ENCODE measurements around the gene LAMB2.

DNA sequence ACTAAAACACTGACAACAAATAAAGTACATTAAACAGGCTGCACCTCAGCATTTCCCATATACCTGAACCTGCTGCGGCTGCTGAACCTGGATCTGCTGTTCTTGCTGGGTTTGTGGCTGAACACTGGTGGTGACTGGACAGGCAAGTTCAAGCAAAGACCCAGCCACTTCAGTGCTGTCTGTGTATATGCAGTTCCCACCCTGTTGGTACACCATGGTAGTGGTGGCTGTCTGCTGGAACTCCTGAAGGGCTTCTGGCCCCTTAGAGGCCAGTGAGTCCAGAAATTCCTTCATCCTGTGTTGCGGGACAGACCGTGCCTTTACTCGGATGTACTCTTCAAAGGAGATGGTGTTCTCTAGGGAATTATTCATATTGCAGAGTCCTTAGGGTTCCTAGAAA, 56.2 kb downstream of the LAMB2 start:
- TF ChIP-seq, protein P1, sequence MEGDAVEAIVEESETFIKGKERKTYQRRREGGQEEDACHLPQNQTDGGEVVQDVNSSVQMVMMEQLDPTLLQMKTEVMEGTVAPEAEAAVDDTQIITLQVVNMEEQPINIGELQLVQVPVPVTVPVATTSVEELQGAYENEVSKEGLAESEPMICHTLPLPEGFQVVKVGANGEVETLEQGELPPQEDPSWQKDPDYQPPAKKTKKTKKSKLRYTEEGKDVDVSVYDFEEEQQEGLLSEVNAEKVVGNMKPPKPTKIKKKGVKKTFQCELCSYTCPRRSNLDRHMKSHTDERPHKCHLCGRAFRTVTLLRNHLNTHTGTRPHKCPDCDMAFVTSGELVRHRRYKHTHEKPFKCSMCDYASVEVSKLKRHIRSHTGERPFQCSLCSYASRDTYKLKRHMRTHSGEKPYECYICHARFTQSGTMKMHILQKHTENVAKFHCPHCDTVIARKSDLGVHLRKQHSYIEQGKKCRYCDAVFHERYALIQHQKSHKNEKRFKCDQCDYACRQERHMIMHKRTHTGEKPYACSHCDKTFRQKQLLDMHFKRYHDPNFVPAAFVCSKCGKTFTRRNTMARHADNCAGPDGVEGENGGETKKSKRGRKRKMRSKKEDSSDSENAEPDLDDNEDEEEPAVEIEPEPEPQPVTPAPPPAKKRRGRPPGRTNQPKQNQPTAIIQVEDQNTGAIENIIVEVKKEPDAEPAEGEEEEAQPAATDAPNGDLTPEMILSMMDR (conservative IDR thresholded peaks at IDR 0.05; ENCODE audit: low read length): no peak
- TF ChIP-seq EZH2phosphoT487 (IDR thresholded peaks at IDR 0.05; ENCODE audit: borderline replicate concordance, low read depth, low read length): no peak

All from OCI-LY7 (cell line).